Left lung (tissue), 10 donors: Measurements from ENCODE around the gene ARHGEF16. TPM values are rescaled to one million over a fixed set of nuclear protein-coding genes. Genes with fewer than 3 reads are reported as not detected.

Source experiments
- ATAC-seq: fragments of 200-7000 bp; cut with Tn5 transposase; one replicate; pipeline ENCODE4 v1.9.1; 2020; ENCODE audit warnings: moderate library complexity
- DNase-seq, 4 donors: peaks; one replicate each; pipeline ENCODE4 v3.0.0-alpha.2; 2013 to 2020
- H3K27ac ChIP-seq, 2 donors: fragments of 200-600 bp; sonication (generic) in 1 of 2; one replicate each; pipeline versions ENCODE4 v1.5.0 to v1.8.0; 2020 to 2021
- H3K27me3 ChIP-seq, 2 donors: fragments of 200-600 bp; sonication (generic) in 1 of 2; one replicate each; pipeline versions ENCODE4 v1.5.0 to v1.8.0; 2020 to 2021
- H3K36me3 ChIP-seq, 2 donors: fragments of 200-600 bp; sonication (generic) in 1 of 2; one replicate each; pipeline versions ENCODE4 v1.5.0 to v1.8.0; 2020 to 2021
- H3K4me1 ChIP-seq, 2 donors: fragments of 200-600 bp; one replicate each; pipeline ENCODE4 v1.8.0; 2021
- H3K4me3 ChIP-seq, 2 donors: fragments of 200-600 bp; sonication (generic) in 1 of 2; one replicate each; pipeline versions ENCODE4 v1.5.0 to v1.8.0; 2020 to 2021; ENCODE audit warnings: mild to moderate bottlenecking in 1 of 2
- H3K9me3 ChIP-seq, 2 donors: fragments of 200-600 bp; sonication (generic) in 1 of 2; one replicate each; pipeline versions ENCODE4 v1.5.0 to v1.8.0; 2020 to 2021
- CTCF ChIP-seq, 2 donors: fragments of 200-600 bp; sonication (generic) in 1 of 2; IDR thresholded peaks; one replicate each; pipeline versions ENCODE4 v1.5.0 to v1.8.0; 2021; ENCODE audit warnings: antibody characterized with exemption in 2 of 2
- intact Hi-C, 2 donors: fragments of 100-400 bp; cut with DNase I; formaldehyde crosslinking; loops; one replicate each; pipeline versions ENCODE4 v1.11.2 to v1.14.2; 2022
- polyA plus RNA-seq, 6 donors: library from polyadenylated mRNA; unstranded; fragments of 120-200 nt; gene quantifications; one replicate each; pipeline ENCODE4 v1.2.1, GENCODE V29; 2013; ENCODE audit not compliant: insufficient read length in 6 of 6
- total RNA-seq, 2 donors: library from RNA; stranded (reverse); fragmentation: NEBNext Ultra II Directional; extraction: Animal tissue kit (Norgen Biotek cat#: 25700); gene quantifications; one replicate each; pipeline ENCODE4 v1.2.1, GENCODE V29; 2021
- donor health status: DM: no; HTN: yes; CAD: no.
- donor health status: DM: no; HTN: no; CAD: no.

Gene ARHGEF16
- total and polyA plus RNA-seq, 8 donors, result 8.3 to 11.8 (median 9.7) TPM

GRCh38 chr1:3438661-3439180 is 15.7 kb upstream of the ARHGEF16 start:
- ATAC-seq (no peak), DNase-seq (peak in 1 of 4 donors; percentile 64)
- Histone ChIP-seq H3K27ac (no peak overlapping the region), H3K4me3 (no peak overlapping the region), H3K4me1 (no peaks in the 10 kb centered on the region), H3K36me3 (no peaks in the 10 kb centered on the region), H3K27me3 (peaks cover 7 to 54% of the 10 kb centered on the region in 2 donors), H3K9me3 (no peaks in the 10 kb centered on the region)
- TF ChIP-seq CTCF (IDR thresholded peaks at IDR 0.05), result no peak
- intact Hi-C loops, result no loop called here

GRCh38 chr1:3439346-3440299 is 14.8 kb upstream of the ARHGEF16 start:
- no peaks in the 10 kb centered on the region for H3K4me1 ChIP-seq
- no peaks in the 10 kb centered on the region for H3K36me3 ChIP-seq
- no peak for ATAC-seq
- no peaks in the 10 kb centered on the region for H3K9me3 ChIP-seq
- intact Hi-C loops, result no loop called here
- peak in 1 of 4 donors; percentile 50 for DNase-seq
- peaks cover 7 to 63% of the 10 kb centered on the region in 2 donors for H3K27me3 ChIP-seq
- H3K4me3 ChIP-seq, result no peak overlapping the region
- no peak for TF ChIP-seq CTCF (IDR thresholded peaks at IDR 0.05)
- no peak overlapping the region for H3K27ac ChIP-seq

GRCh38 chr1:3440300-3440681 is 14.2 kb upstream of the ARHGEF16 start:
- peak in 1 of 4 donors; percentile 58 for DNase-seq
- no peak for ATAC-seq
- Histone ChIP-seq H3K27me3 (peaks cover 7 to 66% of the 10 kb centered on the region in 2 donors), H3K27ac (no peak overlapping the region), H3K9me3 (no peaks in the 10 kb centered on the region), H3K4me3 (no peak overlapping the region), H3K4me1 (no peaks in the 10 kb centered on the region), H3K36me3 (no peaks in the 10 kb centered on the region)
- intact Hi-C loops, result no loop called here
- TF ChIP-seq CTCF (IDR thresholded peaks at IDR 0.05), result no peak

- no peak overlapping the region for H3K27ac ChIP-seq
- no peaks in the 10 kb centered on the region for H3K36me3 ChIP-seq
- DNase-seq (peak in 1 of 4 donors; percentile 30), ATAC-seq (no peak)
- H3K9me3 ChIP-seq, result peaks cover 0 to 4% of the 10 kb centered on the region in 2 donors
- intact Hi-C loops, result no loop called here
- H3K4me1 ChIP-seq, result no peaks in the 10 kb centered on the region
- TF ChIP-seq CTCF (IDR thresholded peaks at IDR 0.05), result no peak
- no peak overlapping the region for H3K4me3 ChIP-seq
- peaks cover 7 to 66% of the 10 kb centered on the region in 2 donors for H3K27me3 ChIP-seq
Measured at GRCh38 chr1:3440711-3441409, 13.6 kb upstream of the ARHGEF16 start.

GRCh38 chr1:3441410-3441847 is 13.0 kb upstream of the ARHGEF16 start:
- Histone ChIP-seq H3K9me3 (peaks cover 0 to 9% of the 10 kb centered on the region in 2 donors), H3K4me1 (no peaks in the 10 kb centered on the region), H3K36me3 (no peaks in the 10 kb centered on the region), H3K4me3 (no peak overlapping the region), H3K27ac (no peak overlapping the region), H3K27me3 (peaks cover 7 to 66% of the 10 kb centered on the region in 2 donors)
- intact Hi-C loops, result no loop called here
- DNase-seq, result no peak
- TF ChIP-seq CTCF (IDR thresholded peaks at IDR 0.05), result no peak
- no peak for ATAC-seq
